HG03097 (cell line): ENCODE measurements around the gene PSG11.
"Not testable (repeated sequence)": the region's sequence is repeated elsewhere in the genome, so short reads cannot be mapped to it uniquely, and the experiment has no call there.

ENCODE experiments used
- ATAC-seq: cut with Tn5 transposase; IDR thresholded peaks from one replicate; pipeline ENCODE4 v1.9.1; 2021; ENCODE audit not compliant: unreplicated experiment, low FRiP score

Gene PSG11

GRCh38 chr19:43026369-43026768, at the start of gene PSG11:
PSG11 (minus strand) TSS chr19:43026469; CDS start chr19:43026372, 97 bp downstream.
- ATAC-seq: not testable (repeated sequence)

- ATAC-seq: not testable (repeated sequence)
Observed at GRCh38 chr19:43062418-43062817, 36.1 kb upstream of the PSG11 start.

GRCh38 chr19:43061326-43061725, 35.1 kb upstream of the PSG11 start:
- ATAC-seq: not testable (repeated sequence)

- ATAC-seq: not testable (repeated sequence)
Observed at GRCh38 chr19:43060254-43060653, 34.0 kb upstream of the PSG11 start.

GRCh38 chr19:43059482-43059881, 33.2 kb upstream of the PSG11 start:
- not testable (repeated sequence) for ATAC-seq

- not testable (repeated sequence) for ATAC-seq
Observed at GRCh38 chr19:43058440-43058839, 32.2 kb upstream of the PSG11 start.

GRCh38 chr19:43047966-43048365, 21.7 kb upstream of the PSG11 start:
- ATAC-seq: not testable (repeated sequence)

- ATAC-seq: not testable (repeated sequence)
Observed at GRCh38 chr19:43046578-43046977, 20.3 kb upstream of the PSG11 start.

GRCh38 chr19:43043492-43044180, 17.4 kb upstream of the PSG11 start:
- ATAC-seq: not testable (repeated sequence)

GRCh38 chr19:43031645-43032044, 5.4 kb upstream of the PSG11 start:
- ATAC-seq: not testable (repeated sequence)

- ATAC-seq: no peak
Observed at GRCh38 chr19:43028866-43029265, 2.6 kb upstream of the PSG11 start.

GRCh38 chr19:43027985-43028384, 1.7 kb upstream of the PSG11 start:
- ATAC-seq: not testable (repeated sequence)

GRCh38 chr19:43027061-43027460, 792 bp upstream of the PSG11 start:
- ATAC-seq: not testable (repeated sequence)

GRCh38 chr19:43022098-43022497, 4.2 kb downstream of the PSG11 start:
- not testable (repeated sequence) for ATAC-seq

- ATAC-seq: not testable (repeated sequence)
Observed at GRCh38 chr19:43021629-43022028, 4.6 kb downstream of the PSG11 start.

GRCh38 chr19:43019588-43019987, 6.7 kb downstream of the PSG11 start:
- not testable (repeated sequence) for ATAC-seq

- ATAC-seq: not testable (repeated sequence)
Observed at GRCh38 chr19:43005841-43006240, 20.4 kb downstream of the PSG11 start.

GRCh38 chr19:43004846-43005245, 21.4 kb downstream of the PSG11 start:
- not testable (repeated sequence) for ATAC-seq

GRCh38 chr19:43003634-43004033, 22.6 kb downstream of the PSG11 start:
- not testable (repeated sequence) for ATAC-seq

- ATAC-seq: not testable (repeated sequence)
Observed at GRCh38 chr19:43002948-43003347, 23.3 kb downstream of the PSG11 start.

GRCh38 chr19:42996161-42996560, 30.1 kb downstream of the PSG11 start:
- ATAC-seq: not testable (repeated sequence)

- ATAC-seq: not testable (repeated sequence)
Observed at GRCh38 chr19:42992029-42992604, 34.2 kb downstream of the PSG11 start.
